ENCODE results near the gene MTUS2.

DNA sequence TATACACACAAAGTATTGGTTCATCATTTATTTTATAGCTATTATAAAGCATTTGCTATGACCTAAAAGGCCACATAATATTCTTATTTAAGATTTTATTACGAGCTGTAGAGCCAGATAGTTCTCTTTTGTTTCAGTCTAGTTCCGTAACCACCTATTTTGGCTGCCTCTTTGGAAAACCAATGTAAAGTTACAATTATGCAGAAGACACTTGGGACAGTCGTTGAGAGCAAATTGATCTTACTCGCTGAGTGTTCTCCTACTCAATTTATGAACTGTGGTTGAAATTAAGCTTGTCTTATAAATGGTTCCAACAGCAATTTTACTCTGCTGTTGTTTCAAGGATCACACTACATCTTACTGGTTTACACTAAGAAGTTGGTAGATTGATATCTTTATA is 653.0 kb downstream of the MTUS2 start:
- TF ChIP-seq, protein P1, sequence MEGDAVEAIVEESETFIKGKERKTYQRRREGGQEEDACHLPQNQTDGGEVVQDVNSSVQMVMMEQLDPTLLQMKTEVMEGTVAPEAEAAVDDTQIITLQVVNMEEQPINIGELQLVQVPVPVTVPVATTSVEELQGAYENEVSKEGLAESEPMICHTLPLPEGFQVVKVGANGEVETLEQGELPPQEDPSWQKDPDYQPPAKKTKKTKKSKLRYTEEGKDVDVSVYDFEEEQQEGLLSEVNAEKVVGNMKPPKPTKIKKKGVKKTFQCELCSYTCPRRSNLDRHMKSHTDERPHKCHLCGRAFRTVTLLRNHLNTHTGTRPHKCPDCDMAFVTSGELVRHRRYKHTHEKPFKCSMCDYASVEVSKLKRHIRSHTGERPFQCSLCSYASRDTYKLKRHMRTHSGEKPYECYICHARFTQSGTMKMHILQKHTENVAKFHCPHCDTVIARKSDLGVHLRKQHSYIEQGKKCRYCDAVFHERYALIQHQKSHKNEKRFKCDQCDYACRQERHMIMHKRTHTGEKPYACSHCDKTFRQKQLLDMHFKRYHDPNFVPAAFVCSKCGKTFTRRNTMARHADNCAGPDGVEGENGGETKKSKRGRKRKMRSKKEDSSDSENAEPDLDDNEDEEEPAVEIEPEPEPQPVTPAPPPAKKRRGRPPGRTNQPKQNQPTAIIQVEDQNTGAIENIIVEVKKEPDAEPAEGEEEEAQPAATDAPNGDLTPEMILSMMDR (conservative IDR thresholded peaks at IDR 0.05; ENCODE audit: low read depth in 2 of 2) = no peak
- TF ChIP-seq EZH2 (IDR thresholded peaks at IDR 0.05; ENCODE audit: low read depth, unreplicated experiment) (no peak), ZNF114 (CRISPR knock-in tag; IDR thresholded peaks at IDR 0.05) (no peak), POLR2AphosphoS5 (IDR thresholded peaks at IDR 0.05; ENCODE audit: low read depth) (no peak), EZH2phosphoT487 (IDR thresholded peaks at IDR 0.05; ENCODE audit: unreplicated experiment) (no peak), CREB1 (CRISPR knock-in tag; IDR thresholded peaks at IDR 0.05; ENCODE audit: low read depth) (no peak), NANOG (IDR thresholded peaks at IDR 0.05; ENCODE audit: borderline replicate concordance) (no peak), JUNB (IDR thresholded peaks at IDR 0.05; ENCODE audit: unreplicated experiment) (no peak), STAT1 (IDR thresholded peaks at IDR 0.05; ENCODE audit: unreplicated experiment) (no peak), ZNF331 (CRISPR knock-in tag; IDR thresholded peaks at IDR 0.05; ENCODE audit: low read depth) (no peak)
- TF ChIP-seq, protein P2, sequence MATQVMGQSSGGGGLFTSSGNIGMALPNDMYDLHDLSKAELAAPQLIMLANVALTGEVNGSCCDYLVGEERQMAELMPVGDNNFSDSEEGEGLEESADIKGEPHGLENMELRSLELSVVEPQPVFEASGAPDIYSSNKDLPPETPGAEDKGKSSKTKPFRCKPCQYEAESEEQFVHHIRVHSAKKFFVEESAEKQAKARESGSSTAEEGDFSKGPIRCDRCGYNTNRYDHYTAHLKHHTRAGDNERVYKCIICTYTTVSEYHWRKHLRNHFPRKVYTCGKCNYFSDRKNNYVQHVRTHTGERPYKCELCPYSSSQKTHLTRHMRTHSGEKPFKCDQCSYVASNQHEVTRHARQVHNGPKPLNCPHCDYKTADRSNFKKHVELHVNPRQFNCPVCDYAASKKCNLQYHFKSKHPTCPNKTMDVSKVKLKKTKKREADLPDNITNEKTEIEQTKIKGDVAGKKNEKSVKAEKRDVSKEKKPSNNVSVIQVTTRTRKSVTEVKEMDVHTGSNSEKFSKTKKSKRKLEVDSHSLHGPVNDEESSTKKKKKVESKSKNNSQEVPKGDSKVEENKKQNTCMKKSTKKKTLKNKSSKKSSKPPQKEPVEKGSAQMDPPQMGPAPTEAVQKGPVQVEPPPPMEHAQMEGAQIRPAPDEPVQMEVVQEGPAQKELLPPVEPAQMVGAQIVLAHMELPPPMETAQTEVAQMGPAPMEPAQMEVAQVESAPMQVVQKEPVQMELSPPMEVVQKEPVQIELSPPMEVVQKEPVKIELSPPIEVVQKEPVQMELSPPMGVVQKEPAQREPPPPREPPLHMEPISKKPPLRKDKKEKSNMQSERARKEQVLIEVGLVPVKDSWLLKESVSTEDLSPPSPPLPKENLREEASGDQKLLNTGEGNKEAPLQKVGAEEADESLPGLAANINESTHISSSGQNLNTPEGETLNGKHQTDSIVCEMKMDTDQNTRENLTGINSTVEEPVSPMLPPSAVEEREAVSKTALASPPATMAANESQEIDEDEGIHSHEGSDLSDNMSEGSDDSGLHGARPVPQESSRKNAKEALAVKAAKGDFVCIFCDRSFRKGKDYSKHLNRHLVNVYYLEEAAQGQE (IDR thresholded peaks at IDR 0.05; ENCODE audit: unreplicated experiment) = no peak
- TF ChIP-seq, protein P3, sequence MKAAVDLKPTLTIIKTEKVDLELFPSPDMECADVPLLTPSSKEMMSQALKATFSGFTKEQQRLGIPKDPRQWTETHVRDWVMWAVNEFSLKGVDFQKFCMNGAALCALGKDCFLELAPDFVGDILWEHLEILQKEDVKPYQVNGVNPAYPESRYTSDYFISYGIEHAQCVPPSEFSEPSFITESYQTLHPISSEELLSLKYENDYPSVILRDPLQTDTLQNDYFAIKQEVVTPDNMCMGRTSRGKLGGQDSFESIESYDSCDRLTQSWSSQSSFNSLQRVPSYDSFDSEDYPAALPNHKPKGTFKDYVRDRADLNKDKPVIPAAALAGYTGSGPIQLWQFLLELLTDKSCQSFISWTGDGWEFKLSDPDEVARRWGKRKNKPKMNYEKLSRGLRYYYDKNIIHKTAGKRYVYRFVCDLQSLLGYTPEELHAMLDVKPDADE (IDR thresholded peaks at IDR 0.05) = no peak
- TF ChIP-seq, protein P4, sequence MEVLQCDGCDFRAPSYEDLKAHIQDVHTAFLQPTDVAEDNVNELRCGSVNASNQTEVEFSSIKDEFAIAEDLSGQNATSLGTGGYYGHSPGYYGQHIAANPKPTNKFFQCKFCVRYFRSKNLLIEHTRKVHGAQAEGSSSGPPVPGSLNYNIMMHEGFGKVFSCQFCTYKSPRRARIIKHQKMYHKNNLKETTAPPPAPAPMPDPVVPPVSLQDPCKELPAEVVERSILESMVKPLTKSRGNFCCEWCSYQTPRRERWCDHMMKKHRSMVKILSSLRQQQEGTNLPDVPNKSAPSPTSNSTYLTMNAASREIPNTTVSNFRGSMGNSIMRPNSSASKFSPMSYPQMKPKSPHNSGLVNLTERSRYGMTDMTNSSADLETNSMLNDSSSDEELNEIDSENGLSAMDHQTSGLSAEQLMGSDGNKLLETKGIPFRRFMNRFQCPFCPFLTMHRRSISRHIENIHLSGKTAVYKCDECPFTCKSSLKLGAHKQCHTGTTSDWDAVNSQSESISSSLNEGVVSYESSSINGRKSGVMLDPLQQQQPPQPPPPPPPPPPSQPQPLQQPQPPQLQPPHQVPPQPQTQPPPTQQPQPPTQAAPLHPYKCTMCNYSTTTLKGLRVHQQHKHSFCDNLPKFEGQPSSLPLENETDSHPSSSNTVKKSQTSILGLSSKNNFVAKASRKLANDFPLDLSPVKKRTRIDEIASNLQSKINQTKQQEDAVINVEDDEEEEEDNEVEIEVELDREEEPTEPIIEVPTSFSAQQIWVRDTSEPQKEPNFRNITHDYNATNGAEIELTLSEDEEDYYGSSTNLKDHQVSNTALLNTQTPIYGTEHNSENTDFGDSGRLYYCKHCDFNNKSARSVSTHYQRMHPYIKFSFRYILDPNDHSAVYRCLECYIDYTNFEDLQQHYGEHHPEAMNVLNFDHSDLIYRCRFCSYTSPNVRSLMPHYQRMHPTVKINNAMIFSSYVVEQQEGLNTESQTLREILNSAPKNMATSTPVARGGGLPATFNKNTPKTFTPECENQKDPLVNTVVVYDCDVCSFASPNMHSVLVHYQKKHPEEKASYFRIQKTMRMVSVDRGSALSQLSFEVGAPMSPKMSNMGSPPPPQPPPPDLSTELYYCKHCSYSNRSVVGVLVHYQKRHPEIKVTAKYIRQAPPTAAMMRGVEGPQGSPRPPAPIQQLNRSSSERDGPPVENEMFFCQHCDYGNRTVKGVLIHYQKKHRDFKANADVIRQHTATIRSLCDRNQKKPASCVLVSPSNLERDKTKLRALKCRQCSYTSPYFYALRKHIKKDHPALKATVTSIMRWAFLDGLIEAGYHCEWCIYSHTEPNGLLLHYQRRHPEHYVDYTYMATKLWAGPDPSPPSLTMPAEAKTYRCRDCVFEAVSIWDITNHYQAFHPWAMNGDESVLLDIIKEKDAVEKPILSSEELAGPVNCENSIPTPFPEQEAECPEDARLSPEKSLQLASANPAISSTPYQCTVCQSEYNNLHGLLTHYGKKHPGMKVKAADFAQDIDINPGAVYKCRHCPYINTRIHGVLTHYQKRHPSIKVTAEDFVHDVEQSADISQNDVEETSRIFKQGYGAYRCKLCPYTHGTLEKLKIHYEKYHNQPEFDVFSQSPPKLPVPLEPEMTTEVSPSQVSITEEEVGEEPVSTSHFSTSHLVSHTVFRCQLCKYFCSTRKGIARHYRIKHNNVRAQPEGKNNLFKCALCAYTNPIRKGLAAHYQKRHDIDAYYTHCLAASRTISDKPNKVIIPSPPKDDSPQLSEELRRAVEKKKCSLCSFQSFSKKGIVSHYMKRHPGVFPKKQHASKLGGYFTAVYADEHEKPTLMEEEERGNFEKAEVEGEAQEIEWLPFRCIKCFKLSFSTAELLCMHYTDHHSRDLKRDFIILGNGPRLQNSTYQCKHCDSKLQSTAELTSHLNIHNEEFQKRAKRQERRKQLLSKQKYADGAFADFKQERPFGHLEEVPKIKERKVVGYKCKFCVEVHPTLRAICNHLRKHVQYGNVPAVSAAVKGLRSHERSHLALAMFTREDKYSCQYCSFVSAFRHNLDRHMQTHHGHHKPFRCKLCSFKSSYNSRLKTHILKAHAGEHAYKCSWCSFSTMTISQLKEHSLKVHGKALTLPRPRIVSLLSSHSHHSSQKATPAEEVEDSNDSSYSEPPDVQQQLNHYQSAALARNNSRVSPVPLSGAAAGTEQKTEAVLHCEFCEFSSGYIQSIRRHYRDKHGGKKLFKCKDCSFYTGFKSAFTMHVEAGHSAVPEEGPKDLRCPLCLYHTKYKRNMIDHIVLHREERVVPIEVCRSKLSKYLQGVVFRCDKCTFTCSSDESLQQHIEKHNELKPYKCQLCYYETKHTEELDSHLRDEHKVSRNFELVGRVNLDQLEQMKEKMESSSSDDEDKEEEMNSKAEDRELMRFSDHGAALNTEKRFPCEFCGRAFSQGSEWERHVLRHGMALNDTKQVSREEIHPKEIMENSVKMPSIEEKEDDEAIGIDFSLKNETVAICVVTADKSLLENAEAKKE (CRISPR knock-in tag; IDR thresholded peaks at IDR 0.05) = no peak
